Liver (tissue), 9 donors: ENCODE data around the gene COG4. TPM values are rescaled to one million over a fixed set of nuclear protein-coding genes. Genes with fewer than 3 reads are reported as not detected.

Source experiments
- DNase-seq: peaks from one replicate; pipeline ENCODE4 v3.0.0-alpha.2; 2017; ENCODE audit warnings: low spot score
- H3K27ac ChIP-seq, 2 donors: one replicate each; pipeline ENCODE4 v1.7.0; 2013; ENCODE audit warnings: inconsistent platforms in 2 of 2, low read length in 2 of 2, control low read depth in 1 of 2, low read depth in 1 of 2, mild to moderate bottlenecking in 1 of 2
- H3K27me3 ChIP-seq, 4 donors: one replicate each; pipeline versions ENCODE4 v1.6.1 to v1.7.0; 2013; ENCODE audit warnings: low read length in 3 of 4, inconsistent platforms in 1 of 4, mild to moderate bottlenecking in 1 of 4, moderate library complexity in 1 of 4; ENCODE audit not compliant: control insufficient read depth in 4 of 4, insufficient read depth in 4 of 4
- H3K36me3 ChIP-seq, 4 donors: one replicate each; pipeline versions ENCODE4 v1.6.1 to v1.7.0; 2013; ENCODE audit warnings: low read length in 3 of 4, mild to moderate bottlenecking in 3 of 4, low read depth in 1 of 4, moderate library complexity in 1 of 4; ENCODE audit not compliant: control insufficient read depth in 4 of 4, insufficient read depth in 3 of 4
- H3K4me1 ChIP-seq, 4 donors: one replicate each; pipeline versions ENCODE4 v1.6.1 to v1.7.0; 2013; ENCODE audit warnings: low read length in 3 of 4, mild to moderate bottlenecking in 3 of 4, moderate library complexity in 1 of 4; ENCODE audit not compliant: control insufficient read depth in 4 of 4, insufficient read depth in 4 of 4
- H3K4me3 ChIP-seq, 3 donors: one replicate each; pipeline versions ENCODE4 v1.6.1 to v1.7.0; 2013; ENCODE audit warnings: low read length in 3 of 3, control low read depth in 1 of 3, low read depth in 1 of 3, mild to moderate bottlenecking in 1 of 3
- H3K9ac ChIP-seq, 2 donors: one replicate each; pipeline ENCODE4 v1.7.0; 2013; ENCODE audit warnings: low read length in 2 of 2, mild to moderate bottlenecking in 2 of 2, moderate library complexity in 2 of 2, control low read depth in 1 of 2, low read depth in 1 of 2
- H3K9me3 ChIP-seq, 4 donors: one replicate each; pipeline versions ENCODE4 v1.6.1 to v1.7.0; 2013; ENCODE audit warnings: low read length in 3 of 4; ENCODE audit not compliant: control insufficient read depth in 4 of 4
- ATF3 ChIP-seq: IDR thresholded peaks from 2 replicates; pipeline ENCODE4 v1.6.1; 2016; ENCODE audit warnings: antibody characterized with exemption
- EGR1 ChIP-seq, 2 donors: IDR thresholded peaks; 2 replicates each; pipeline ENCODE4 v1.6.1; 2016 to 2018; ENCODE audit warnings: antibody characterized with exemption in 2 of 2, low read depth in 2 of 2
- FOXA1 ChIP-seq: IDR thresholded peaks from 2 replicates; pipeline ENCODE4 v1.6.1; 2016; ENCODE audit warnings: antibody characterized with exemption
- FOXA2 ChIP-seq: IDR thresholded peaks from 2 replicates; pipeline ENCODE4 v1.6.1; 2016; ENCODE audit warnings: antibody characterized with exemption
- GABPA ChIP-seq, 2 donors: IDR thresholded peaks in 1 of 2; conservative IDR thresholded peaks in 1 of 2; 2 replicates each; pipeline ENCODE4 v1.6.1; 2016; ENCODE audit warnings: antibody characterized with exemption in 2 of 2, mild to moderate bottlenecking in 1 of 2, moderate library complexity in 1 of 2
- HNF4A ChIP-seq, 2 donors: conservative IDR thresholded peaks; 2 replicates each; pipeline ENCODE4 v1.6.1; 2016; ENCODE audit warnings: antibody characterized with exemption in 2 of 2, mild to moderate bottlenecking in 2 of 2
- HNF4G ChIP-seq: IDR thresholded peaks from 2 replicates; pipeline ENCODE4 v1.6.1; 2016; ENCODE audit warnings: antibody characterized with exemption
- JUND ChIP-seq, 2 donors: IDR thresholded peaks; 2 replicates each; pipeline ENCODE4 v1.6.1; 2016; ENCODE audit warnings: antibody characterized with exemption in 2 of 2
- MAX ChIP-seq: IDR thresholded peaks from 2 replicates; pipeline ENCODE4 v1.6.1; 2016; ENCODE audit warnings: antibody characterized with exemption
- NR2F2 ChIP-seq: IDR thresholded peaks from 2 replicates; pipeline ENCODE4 v1.6.1; 2016; ENCODE audit warnings: antibody characterized with exemption
- RXRA ChIP-seq, 2 donors: IDR thresholded peaks; 2 replicates each; pipeline ENCODE4 v1.6.1; 2017 to 2018; ENCODE audit warnings: antibody characterized with exemption in 2 of 2, mild to moderate bottlenecking in 1 of 2
- TAF1 ChIP-seq: conservative IDR thresholded peaks from 2 replicates; pipeline ENCODE4 v1.6.1; 2016; ENCODE audit warnings: antibody characterized with exemption, mild to moderate bottlenecking
- ZBTB33 ChIP-seq: IDR thresholded peaks from 2 replicates; pipeline ENCODE4 v1.6.1; 2016; ENCODE audit warnings: antibody characterized with exemption
- WGBS: extraction: QIAGEN DNeasy Blood & Tissue Kit; methylation state at CpG from one replicate; pipeline ENCODE4 v1.1.7; 2013; 5-methylcytosine and 5-hydroxymethylcytosine counted together
- polyA plus RNA-seq, 2 donors: library from polyadenylated mRNA; stranded (reverse) in 1 of 2; unstranded in 1 of 2; fragments of 200-250 nt in 1 of 2; fragments of >200 nt in 1 of 2; fragmentation: Nextera tagmentation in 1 of 2; extraction: Ambion mirVana in 1 of 2; gene quantifications; one replicate each; pipeline versions ENCODE4 v1.2.1 to v1.2.3, GENCODE V29; 2013 to 2015
- total RNA-seq, 2 donors: library from RNA; depleted of rRNA; stranded (reverse); fragments of >200 nt; gene quantifications; one replicate each; pipeline ENCODE4 v1.2.3, GENCODE V29; 2014
- donor health status: healthy.
- donor health status: healthy.
- donor health status: healthy.
- donor health status: healthy.
- donor health status: healthy.

The COG4 gene
- total and polyA plus RNA-seq, 4 donors = 15.3 to 59.5 (median 27.2) TPM

GRCh38 chr16:70496513-70496912 is 26.8 kb downstream of the COG4 start:
- Histone ChIP-seq H3K27me3 (no peaks in the 10 kb centered on the region), H3K9me3 (no peaks in the 10 kb centered on the region), H3K4me1 (no peaks in the 10 kb centered on the region), H3K27ac (no peak overlapping the region), H3K36me3 (peaks cover 14 to 67% (median 48%) of the 10 kb centered on the region in 4 donors), H3K4me3 (no peak overlapping the region), H3K9ac (no peak overlapping the region)
- no peak for DNase-seq
- 97% methylated on average over 6 of the region's 6 CpGs for WGBS
- no peak for TF ChIP-seq EGR1 (IDR thresholded peaks at IDR 0.05; ENCODE audit: low read depth in 2 of 2)
- TF ChIP-seq HNF4G = no peak
- TF ChIP-seq TAF1 = no peak

- no peak for DNase-seq
- H3K27me3 ChIP-seq = no peaks in the 10 kb centered on the region
- no peak overlapping the region for H3K9ac ChIP-seq
- no peak overlapping the region for H3K27ac ChIP-seq
- no peak overlapping the region for H3K4me3 ChIP-seq
- 95% methylated on average over 9 of the region's 9 CpGs for WGBS
- TF ChIP-seq EGR1 (IDR thresholded peaks at IDR 0.05; ENCODE audit: low read depth in 2 of 2) = no peak
- H3K4me1 ChIP-seq = no peaks in the 10 kb centered on the region
- H3K9me3 ChIP-seq = no peaks in the 10 kb centered on the region
- peaks cover 14 to 65% (median 48%) of the 10 kb centered on the region in 4 donors for H3K36me3 ChIP-seq
These were observed 27.8 kb downstream of the COG4 start for GRCh38 chr16:70495425-70496182.

GRCh38 chr16:70494777-70495176 is 28.6 kb downstream of the COG4 start:
- TF ChIP-seq TAF1 = no peak
- TF ChIP-seq MAX = no peak
- no peak for TF ChIP-seq JUND (IDR thresholded peaks at IDR 0.05)
- TF ChIP-seq NR2F2 = no peak
- TF ChIP-seq FOXA2 = no peak
- TF ChIP-seq HNF4A (conservative IDR thresholded peaks at IDR 0.05) = no peak
- no peak for TF ChIP-seq FOXA1
- no peak for TF ChIP-seq RXRA (IDR thresholded peaks at IDR 0.05)
- no peak for TF ChIP-seq ATF3
- no peak for TF ChIP-seq GABPA (IDR thresholded peaks at IDR 0.05 in 1 of 2, conservative IDR thresholded peaks at IDR 0.05 in 1 of 2)
- no peak for TF ChIP-seq ZBTB33
- DNase-seq = no peak
- no peak overlapping the region for H3K27ac ChIP-seq
- H3K36me3 ChIP-seq = peaks cover 11 to 69% (median 51%) of the 10 kb centered on the region in 4 donors
- H3K4me3 ChIP-seq = no peak overlapping the region
- H3K9me3 ChIP-seq = no peaks in the 10 kb centered on the region
- H3K9ac ChIP-seq = no peak overlapping the region
- no peaks in the 10 kb centered on the region for H3K4me1 ChIP-seq
- H3K27me3 ChIP-seq = no peaks in the 10 kb centered on the region
- 96% methylated on average over 2 of the region's 2 CpGs for WGBS
